SK-N-SH treated with all-trans-retinoic acid at 6 μM for 48 hours (cell line): ENCODE measurements around the gene CALML3.

ENCODE experiments used
- CSRNP3 ChIP-seq: fragments of 250-450 bp; sonication (Bioruptor Pico); IDR thresholded peaks from 2 replicates; pipeline ENCODE4 v1.5.1; 2021; ENCODE audit warnings: mild to moderate bottlenecking, moderate library complexity
- RARB ChIP-seq: fragments of 250-450 bp; sonication (Bioruptor Pico); IDR thresholded peaks from 2 replicates; pipeline ENCODE4 v1.8.0; 2021; ENCODE audit warnings: mild to moderate bottlenecking, moderate library complexity

- TF ChIP-seq CSRNP3 (CRISPR knock-in tag), result no peak
- TF ChIP-seq RARB, result no peak
Measured at GRCh38 chr10:5538892-5539651, 14.3 kb downstream of the CALML3 start.
